ENCODE measurements around the gene SHISA9.

DNA sequence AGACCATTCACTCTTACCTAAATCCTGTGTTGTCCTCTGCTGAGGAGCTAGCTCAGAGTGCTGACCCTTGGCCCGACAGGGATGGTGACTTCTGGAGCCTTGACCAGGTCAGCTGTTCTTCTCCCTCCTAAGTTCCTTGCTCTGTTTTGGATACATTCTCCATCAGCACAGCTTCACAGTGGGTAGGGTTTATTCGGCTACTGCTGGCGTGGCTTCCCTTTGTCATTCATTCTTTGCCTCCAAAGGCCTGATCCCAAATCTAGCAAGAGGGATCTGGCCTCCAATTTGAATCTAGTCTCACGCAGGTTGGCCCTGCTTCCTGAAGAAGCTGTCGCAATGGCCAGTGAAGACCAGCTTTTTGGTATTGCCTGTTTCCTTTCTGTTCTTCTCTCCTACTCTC lies 116.6 kb downstream of the SHISA9 start:
- TF ChIP-seq, protein P1, sequence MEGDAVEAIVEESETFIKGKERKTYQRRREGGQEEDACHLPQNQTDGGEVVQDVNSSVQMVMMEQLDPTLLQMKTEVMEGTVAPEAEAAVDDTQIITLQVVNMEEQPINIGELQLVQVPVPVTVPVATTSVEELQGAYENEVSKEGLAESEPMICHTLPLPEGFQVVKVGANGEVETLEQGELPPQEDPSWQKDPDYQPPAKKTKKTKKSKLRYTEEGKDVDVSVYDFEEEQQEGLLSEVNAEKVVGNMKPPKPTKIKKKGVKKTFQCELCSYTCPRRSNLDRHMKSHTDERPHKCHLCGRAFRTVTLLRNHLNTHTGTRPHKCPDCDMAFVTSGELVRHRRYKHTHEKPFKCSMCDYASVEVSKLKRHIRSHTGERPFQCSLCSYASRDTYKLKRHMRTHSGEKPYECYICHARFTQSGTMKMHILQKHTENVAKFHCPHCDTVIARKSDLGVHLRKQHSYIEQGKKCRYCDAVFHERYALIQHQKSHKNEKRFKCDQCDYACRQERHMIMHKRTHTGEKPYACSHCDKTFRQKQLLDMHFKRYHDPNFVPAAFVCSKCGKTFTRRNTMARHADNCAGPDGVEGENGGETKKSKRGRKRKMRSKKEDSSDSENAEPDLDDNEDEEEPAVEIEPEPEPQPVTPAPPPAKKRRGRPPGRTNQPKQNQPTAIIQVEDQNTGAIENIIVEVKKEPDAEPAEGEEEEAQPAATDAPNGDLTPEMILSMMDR (IDR thresholded peaks at IDR 0.05; ENCODE audit: low read length) = no peak
- no peak for TF ChIP-seq EZH2 (IDR thresholded peaks at IDR 0.05; ENCODE audit: borderline replicate concordance, low read length)

All from OCI-LY1 (cell line).